ENCODE measurements around the gene PRPF39.

GRCh38 chr14:45091710-45092109 lies 7.8 kb downstream of the PRPF39 start:
- no peak for TF ChIP-seq CTCF (IDR thresholded peaks at IDR 0.05)
- TF ChIP-seq EP300 (IDR thresholded peaks at IDR 0.05) = no peak
- TF ChIP-seq POLR2A (IDR thresholded peaks at IDR 0.05) = no peak

Measured in suprapubic skin (tissue), 3 donors.